H9 (cell line): Measurements from ENCODE around the gene CNIH1. TPM values are rescaled to one million over a fixed set of nuclear protein-coding genes. Genes with fewer than 3 reads are reported as not detected.
"Not testable (repeated sequence)": the region's sequence is repeated elsewhere in the genome, so short reads cannot be mapped to it uniquely, and the experiment has no call there.

Source experiments
- DNase-seq: peaks from one replicate; pipeline ENCODE4 v3.0.0-alpha.2; 2017
- H2AFZ ChIP-seq: one replicate; pipeline ENCODE4 v1.6.1; 2013; ENCODE audit warnings: mild to moderate bottlenecking, low read length, control low read depth, moderate library complexity
- H2AK5ac ChIP-seq: 2 replicates; pipeline ENCODE4 v1.6.1; 2013; ENCODE audit warnings: low read length, control low read depth, mixed read lengths; ENCODE audit not compliant: insufficient read length
- H2BK120ac ChIP-seq: one replicate; pipeline ENCODE4 v1.6.1; 2013; ENCODE audit warnings: low read depth, mild to moderate bottlenecking, low read length, control low read depth, inconsistent platforms; ENCODE audit not compliant: poor library complexity, severe bottlenecking
- H2BK12ac ChIP-seq: 2 replicates; pipeline ENCODE4 v1.6.1; 2013; ENCODE audit warnings: low read length, control low read depth, mixed read lengths, low read depth; ENCODE audit not compliant: insufficient read length
- H2BK15ac ChIP-seq: 2 replicates; pipeline ENCODE4 v1.6.1; 2013; ENCODE audit warnings: low read depth, low read length, control low read depth
- H2BK20ac ChIP-seq: one replicate; pipeline ENCODE4 v1.6.1; 2013; ENCODE audit warnings: low read depth, mild to moderate bottlenecking, low read length, control low read depth, inconsistent platforms; ENCODE audit not compliant: poor library complexity, severe bottlenecking
- H2BK5ac ChIP-seq: 2 replicates; pipeline ENCODE4 v1.6.1; 2013; ENCODE audit warnings: low read length, control low read depth, mixed read lengths; ENCODE audit not compliant: insufficient read length
- H3K14ac ChIP-seq: 2 replicates; pipeline ENCODE4 v1.6.1; 2013; ENCODE audit warnings: low read length, control low read depth; ENCODE audit not compliant: insufficient read depth
- H3K18ac ChIP-seq: 2 replicates; pipeline ENCODE4 v1.6.1; 2013; ENCODE audit warnings: low read depth, mild to moderate bottlenecking, mixed read lengths, low read length, control low read depth; ENCODE audit not compliant: insufficient read length
- H3K23ac ChIP-seq: 2 replicates; pipeline ENCODE4 v1.6.1; 2013; ENCODE audit warnings: low read length, control low read depth, mixed read lengths, low read depth; ENCODE audit not compliant: insufficient read length
- H3K23me2 ChIP-seq: 2 replicates; pipeline ENCODE4 v1.6.1; 2013; ENCODE audit warnings: low read depth, mild to moderate bottlenecking, mixed read lengths, low read length, control low read depth; ENCODE audit not compliant: insufficient read length, poor library complexity, severe bottlenecking
- H3K27ac ChIP-seq: 2 replicates; pipeline ENCODE4 v1.5.1; 2013; ENCODE audit warnings: low read length, control low read depth, mixed read lengths, low read depth; ENCODE audit not compliant: insufficient read length
- H3K27me3 ChIP-seq: 2 replicates; pipeline ENCODE4 v1.6.1; 2013; ENCODE audit warnings: low read length, control low read depth, inconsistent platforms; ENCODE audit not compliant: insufficient read depth
- H3K4ac ChIP-seq: 2 replicates; pipeline ENCODE4 v1.6.1; 2013; ENCODE audit warnings: low read depth, mild to moderate bottlenecking, control low read depth, inconsistent platforms, low read length, moderate library complexity
- H3K4me1 ChIP-seq: 2 replicates; pipeline ENCODE4 v1.6.1; 2013; ENCODE audit warnings: low read length, control low read depth, inconsistent platforms; ENCODE audit not compliant: insufficient read depth
- H3K4me2 ChIP-seq: 2 replicates; pipeline ENCODE4 v1.6.1; 2013; ENCODE audit warnings: low read length, control low read depth, mixed read lengths; ENCODE audit not compliant: insufficient read length, insufficient read depth
- H3K56ac ChIP-seq: 2 replicates; pipeline ENCODE4 v1.6.1; 2013; ENCODE audit warnings: low read depth, mild to moderate bottlenecking, mixed read lengths, low read length, control low read depth; ENCODE audit not compliant: insufficient read length
- H3K79me1 ChIP-seq: 2 replicates; pipeline ENCODE4 v1.6.1; 2013; ENCODE audit warnings: low read depth, mild to moderate bottlenecking, moderate library complexity, low read length, control low read depth, inconsistent platforms; ENCODE audit not compliant: insufficient read depth, poor library complexity, severe bottlenecking
- H3K79me2 ChIP-seq: 2 replicates; pipeline ENCODE4 v1.6.1; 2013; ENCODE audit warnings: low read length, control low read depth, inconsistent platforms; ENCODE audit not compliant: insufficient read depth
- H3K9ac ChIP-seq: 2 replicates; pipeline ENCODE4 v1.6.1; 2013; ENCODE audit warnings: low read length, control low read depth, mixed read lengths; ENCODE audit not compliant: insufficient read length; ENCODE audit errors: extremely low read depth
- H3K9me3 ChIP-seq: one replicate; pipeline ENCODE4 v1.6.1; 2013; ENCODE audit warnings: low read depth, low read length, inconsistent platforms; ENCODE audit not compliant: control insufficient read depth
- H3T11ph ChIP-seq: one replicate; pipeline ENCODE4 v1.6.1; 2013; ENCODE audit warnings: mild to moderate bottlenecking, low read length, control low read depth, inconsistent platforms
- H4K20me1 ChIP-seq: one replicate; pipeline ENCODE4 v1.6.1; 2013; ENCODE audit not compliant: control insufficient read depth, insufficient read length, insufficient read depth
- H4K5ac ChIP-seq: 2 replicates; pipeline ENCODE4 v1.6.1; 2013; ENCODE audit warnings: low read depth, mild to moderate bottlenecking, mixed read lengths, low read length, control low read depth; ENCODE audit not compliant: insufficient read length
- H4K8ac ChIP-seq: replicated peaks from 2 replicates; pipeline ENCODE4 v1.6.1; 2013; ENCODE audit warnings: low read length, control low read depth, mixed read lengths, low read depth; ENCODE audit not compliant: insufficient read length
- H4K91ac ChIP-seq: 2 replicates; pipeline ENCODE4 v1.6.1; 2013; ENCODE audit warnings: low read depth, mild to moderate bottlenecking, moderate library complexity, mixed read lengths, low read length, control low read depth; ENCODE audit not compliant: insufficient read length
- H3K27ac Mint-ChIP-seq, 3 experiments: 2 replicates in 2 of 3; 3 replicates in 1 of 3; pipeline ENCODE4 v1.8.0; 2020 to 2021; ENCODE audit warnings: mixed read lengths in 3 of 3, mild to moderate bottlenecking in 1 of 3, moderate library complexity in 1 of 3
- H3K27me3 Mint-ChIP-seq: 2 replicates; pipeline ENCODE4 v1.8.0; 2021; ENCODE audit warnings: low read depth, mild to moderate bottlenecking, moderate library complexity, mixed read lengths
- H3K36me3 Mint-ChIP-seq, 3 experiments: 2 replicates in 2 of 3; 3 replicates in 1 of 3; pipeline ENCODE4 v1.8.0; 2020 to 2021; ENCODE audit warnings: low read depth in 3 of 3, mixed read lengths in 3 of 3; ENCODE audit not compliant: insufficient read depth in 1 of 3
- H3K4me1 Mint-ChIP-seq, 2 experiments: 2 replicates each; pipeline ENCODE4 v1.8.0; 2020; ENCODE audit warnings: mixed read lengths in 2 of 2
- H3K4me3 Mint-ChIP-seq, 2 experiments: 2 replicates in 1 of 2; 3 replicates in 1 of 2; pipeline ENCODE4 v1.8.0; 2020 to 2021; ENCODE audit warnings: mild to moderate bottlenecking in 2 of 2, mixed read lengths in 2 of 2, moderate library complexity in 1 of 2
- H3K9me3 Mint-ChIP-seq, 2 experiments: 2 replicates in 1 of 2; 3 replicates in 1 of 2; pipeline ENCODE4 v1.8.0; 2020; ENCODE audit warnings: mild to moderate bottlenecking in 2 of 2, mixed read lengths in 2 of 2, moderate library complexity in 1 of 2
- CTCF ChIP-seq: fragments of 200-600 bp; sonication (generic); conservative IDR thresholded peaks from 3 replicates; pipeline ENCODE4 v1.8.0; 2021; ENCODE audit warnings: antibody characterized with exemption, mild to moderate bottlenecking
- WGBS: extraction: QIAGEN DNeasy Blood & Tissue Kit; methylation state at CpG from one replicate; pipeline ENCODE4 v1.1.7; 2013; ENCODE audit warnings: missing lambda C conversion rate, low lambda C conversion rate, mixed read lengths; ENCODE audit not compliant: insufficient read length; ENCODE audit errors: extremely low coverage; 5-methylcytosine and 5-hydroxymethylcytosine counted together
- total RNA-seq: library from RNA; stranded (reverse); gene quantifications from 2 replicates; pipeline ENCODE4 v1.2.1, GENCODE V29; 2021

Gene CNIH1
- total RNA-seq, 1 experiment from 2014 or later = 99.3 TPM

DNA sequence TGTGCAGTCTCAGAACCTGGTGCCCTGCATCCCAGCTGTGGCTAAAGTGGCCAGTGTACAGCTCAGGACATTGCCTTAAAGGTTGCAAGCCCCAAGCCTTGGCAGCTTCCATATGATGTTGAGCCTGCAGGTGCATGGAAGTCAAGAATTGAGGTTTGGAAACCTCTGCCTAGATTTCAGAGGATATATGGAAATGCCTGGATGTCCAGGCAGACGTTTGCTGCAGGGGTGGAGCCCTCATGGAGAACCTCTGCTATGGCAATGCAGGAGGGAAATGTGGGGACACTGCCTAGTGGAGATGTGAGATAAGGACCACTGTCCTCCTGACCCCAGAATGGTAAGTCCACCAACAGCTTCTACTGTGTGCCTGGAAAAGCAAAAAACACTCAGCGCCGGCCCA, 17.9 kb upstream of the CNIH1 start:
- Histone ChIP-seq H4K20me1 (no peaks in the 10 kb centered on the region), H2BK15ac (no peak overlapping the region), H3K79me2 (no peaks in the 10 kb centered on the region), H2AK5ac (no peak overlapping the region), H3K4me2 (no peak overlapping the region), H4K91ac (no peak overlapping the region), H3K9ac (no peak overlapping the region), H3K23me2 (no peaks in the 10 kb centered on the region), H3K14ac (no peak overlapping the region), H4K8ac (no peak overlapping the region), H3T11ph (no peak overlapping the region), H3K27ac (no peak overlapping the region), H3K56ac (no peak overlapping the region), H4K5ac (no peak overlapping the region), H3K27me3 (no peaks in the 10 kb centered on the region), H2BK5ac (no peak overlapping the region), H3K9me3 (peaks cover 12% of the 10 kb centered on the region), H3K4ac (no peak overlapping the region), H2BK120ac (no peak overlapping the region), H3K79me1 (no peaks in the 10 kb centered on the region), H2BK20ac (no peak overlapping the region), H3K4me1 (no peaks in the 10 kb centered on the region), H3K23ac (no peak overlapping the region), H2BK12ac (no peak overlapping the region), H2AFZ (no peak overlapping the region), H3K18ac (no peak overlapping the region)
- WGBS = no CpG with 5 or more reads among the region's 3 CpGs
- H3K36me3 Mint-ChIP-seq = peaks cover 11 to 18% (median 16%) of the 10 kb centered on the region in 3 experiments
- no peak overlapping the region for H3K4me3 Mint-ChIP-seq
- no peak for DNase-seq
- no peaks in the 10 kb centered on the region for H3K27me3 Mint-ChIP-seq
- no peak overlapping the region for H3K27ac Mint-ChIP-seq
- no peak for TF ChIP-seq CTCF
- no peaks in the 10 kb centered on the region for H3K4me1 Mint-ChIP-seq
- H3K9me3 Mint-ChIP-seq = peaks cover 20 to 24% of the 10 kb centered on the region in 2 experiments

DNA sequence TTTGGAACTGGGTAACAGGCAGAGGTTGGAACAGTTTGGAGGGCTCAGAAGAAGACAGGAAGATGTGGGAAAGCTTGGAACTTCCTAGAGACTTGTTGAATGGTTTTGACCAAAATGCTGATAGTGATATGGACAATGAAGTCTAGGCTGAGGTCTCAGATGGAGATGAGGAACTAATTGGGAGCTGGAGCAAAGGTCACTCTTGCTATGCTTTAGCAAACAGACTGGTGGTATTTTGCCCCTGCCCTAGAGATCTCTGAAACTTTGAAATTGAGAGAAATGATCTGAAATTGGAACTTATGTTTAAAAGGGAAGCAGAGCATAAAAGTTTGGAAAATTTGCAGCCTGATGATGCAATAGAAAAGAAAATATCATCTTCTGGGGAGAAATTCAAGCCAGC, 17.4 kb upstream of the CNIH1 start:
- not testable (repeated sequence) for H3K27ac Mint-ChIP-seq, H3K27me3 Mint-ChIP-seq, H3T11ph ChIP-seq, H3K79me1 ChIP-seq, DNase-seq, H2AK5ac ChIP-seq, H3K4me2 ChIP-seq, H3K79me2 ChIP-seq, H2AFZ ChIP-seq, H3K4me1 ChIP-seq, H3K4me3 Mint-ChIP-seq, H3K18ac ChIP-seq, H4K91ac ChIP-seq, H2BK5ac ChIP-seq, H3K9ac ChIP-seq, H4K20me1 ChIP-seq, H3K23ac ChIP-seq, H3K27me3 ChIP-seq, H2BK12ac ChIP-seq, H2BK120ac ChIP-seq, H2BK20ac ChIP-seq, H3K56ac ChIP-seq, H3K14ac ChIP-seq, H3K23me2 ChIP-seq, H4K8ac ChIP-seq, H4K5ac ChIP-seq, H3K4me1 Mint-ChIP-seq, H3K27ac ChIP-seq, H2BK15ac ChIP-seq, H3K4ac ChIP-seq
- H3K9me3 Mint-ChIP-seq = peaks cover 20 to 24% of the 10 kb centered on the region in 2 experiments
- H3K9me3 ChIP-seq = peaks cover 12% of the 10 kb centered on the region
- H3K36me3 Mint-ChIP-seq = peaks cover 11 to 18% (median 16%) of the 10 kb centered on the region in 3 experiments
